NCI-H226 (cell line): ENCODE measurements around the gene TRUB2.
A peak's percentile ranks its signal among the peaks of the same experiment; 100 is the strongest.

ENCODE experiments used
- DNase-seq: peaks from one replicate; pipeline ENCODE4 v3.0.0-alpha.2; 2015

TRUB2 gene

GRCh38 chr9:128298535-128299482 is 23.4 kb downstream of the TRUB2 start:
- DNase-seq: no peak

GRCh38 chr9:128297221-128297773 is 24.9 kb downstream of the TRUB2 start:
- no peak for DNase-seq

- no peak for DNase-seq
Observed at GRCh38 chr9:128296340-128297220, 25.7 kb downstream of the TRUB2 start.

- no peak for DNase-seq
Observed at GRCh38 chr9:128294142-128294541, 28.1 kb downstream of the TRUB2 start.

- no peak for DNase-seq
Observed at GRCh38 chr9:128293091-128293490, 29.2 kb downstream of the TRUB2 start.

GRCh38 chr9:128292009-128292408 is 30.2 kb downstream of the TRUB2 start:
- DNase-seq: no peak

GRCh38 chr9:128288273-128289004 is 33.8 kb downstream of the TRUB2 start:
- no peak for DNase-seq

- no peak for DNase-seq
Observed at GRCh38 chr9:128286440-128286839, 35.8 kb downstream of the TRUB2 start.

- DNase-seq: no peak
Observed at GRCh38 chr9:128285033-128285784, 37.0 kb downstream of the TRUB2 start.

- DNase-seq: peak; percentile 81
Observed at GRCh38 chr9:128282500-128282899, 39.7 kb downstream of the TRUB2 start.

GRCh38 chr9:128280084-128280622 is 42.1 kb downstream of the TRUB2 start:
- peak; percentile 39 for DNase-seq

GRCh38 chr9:128279088-128280073 is 42.9 kb downstream of the TRUB2 start:
- peak; percentile 60 for DNase-seq

- peak; percentile 40 for DNase-seq
Observed at GRCh38 chr9:128276574-128277270, 45.5 kb downstream of the TRUB2 start.

- DNase-seq: peak; percentile 91
Observed at GRCh38 chr9:128276008-128276573, 46.2 kb downstream of the TRUB2 start, which contains the start of gene SWI5. TSS of gene SWI5 (plus strand) at chr9:128276276.

- peak; percentile 21 for DNase-seq
Observed at GRCh38 chr9:128275198-128276007, 46.8 kb downstream of the TRUB2 start, which contains the start of gene GOLGA2. TSS of gene GOLGA2 (minus strand) at chr9:128276007. CDS start at chr9:128275976, 31 bp downstream.

- no peak for DNase-seq
Observed at GRCh38 chr9:128274245-128274644, 48.0 kb downstream of the TRUB2 start.

GRCh38 chr9:128271512-128271911 is 50.7 kb downstream of the TRUB2 start:
- no peak for DNase-seq

- no peak for DNase-seq
Observed at GRCh38 chr9:128271112-128271511, 51.1 kb downstream of the TRUB2 start.
